ENCODE measurements around the gene CEP104. TPM values are rescaled to one million over a fixed set of nuclear protein-coding genes. Genes with fewer than 3 reads are reported as not detected.

The CEP104 gene
- polyA plus RNA-seq, 1 donor (not counting 4 experiments of a cell fraction or from before 2014, with no cell fraction given), result 35.7 TPM

GRCh38 chr1:3819771-3820200, 37.2 kb downstream of the CEP104 start:
- H3K9me1 ChIP-seq (ENCODE audit: control insufficient read depth, extremely low read depth, insufficient read depth, low read length), result no peaks in the 10 kb centered on the region
- no peak overlapping the region for H2AFZ ChIP-seq (ENCODE audit: control insufficient read depth, low read length)
- no peak for TF ChIP-seq EZH2 (IDR thresholded peaks at IDR 0.05; ENCODE audit: low read length)
- TF ChIP-seq, protein P1, sequence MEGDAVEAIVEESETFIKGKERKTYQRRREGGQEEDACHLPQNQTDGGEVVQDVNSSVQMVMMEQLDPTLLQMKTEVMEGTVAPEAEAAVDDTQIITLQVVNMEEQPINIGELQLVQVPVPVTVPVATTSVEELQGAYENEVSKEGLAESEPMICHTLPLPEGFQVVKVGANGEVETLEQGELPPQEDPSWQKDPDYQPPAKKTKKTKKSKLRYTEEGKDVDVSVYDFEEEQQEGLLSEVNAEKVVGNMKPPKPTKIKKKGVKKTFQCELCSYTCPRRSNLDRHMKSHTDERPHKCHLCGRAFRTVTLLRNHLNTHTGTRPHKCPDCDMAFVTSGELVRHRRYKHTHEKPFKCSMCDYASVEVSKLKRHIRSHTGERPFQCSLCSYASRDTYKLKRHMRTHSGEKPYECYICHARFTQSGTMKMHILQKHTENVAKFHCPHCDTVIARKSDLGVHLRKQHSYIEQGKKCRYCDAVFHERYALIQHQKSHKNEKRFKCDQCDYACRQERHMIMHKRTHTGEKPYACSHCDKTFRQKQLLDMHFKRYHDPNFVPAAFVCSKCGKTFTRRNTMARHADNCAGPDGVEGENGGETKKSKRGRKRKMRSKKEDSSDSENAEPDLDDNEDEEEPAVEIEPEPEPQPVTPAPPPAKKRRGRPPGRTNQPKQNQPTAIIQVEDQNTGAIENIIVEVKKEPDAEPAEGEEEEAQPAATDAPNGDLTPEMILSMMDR (optimal IDR thresholded peaks at IDR 0.05 in 1 of 3, IDR thresholded peaks at IDR 0.05 in 1 of 3, conservative IDR thresholded peaks at IDR 0.05 in 1 of 3; ENCODE audit: extremely low read depth in 1 of 3, insufficient read depth in 2 of 3, low read length in 3 of 3), result no peak
- no peak overlapping the region for H3K9ac ChIP-seq (ENCODE audit: control insufficient read depth, extremely low read depth, insufficient read depth, low read length)
- H3K36me3 ChIP-seq (ENCODE audit: control insufficient read depth in 2 of 2, extremely low read depth in 1 of 2, insufficient read depth in 2 of 2, low read length in 2 of 2), result peaks cover 15 to 25% of the 10 kb centered on the region in 2 experiments
- DNase-seq (ENCODE audit: low read depth, low spot score), result no peak
- H3K9me3 ChIP-seq (ENCODE audit: control insufficient read depth, low read depth, low read length), result no peaks in the 10 kb centered on the region
- H4K20me1 ChIP-seq (ENCODE audit: control insufficient read depth, extremely low read depth, insufficient read depth, low read length), result no peaks in the 10 kb centered on the region
- H3K4me1 ChIP-seq (ENCODE audit: control insufficient read depth, extremely low read depth, insufficient read depth, low read length), result peaks cover 12% of the 10 kb centered on the region
- no peaks in the 10 kb centered on the region for H3K27me3 ChIP-seq (ENCODE audit: control insufficient read depth, extremely low read depth, insufficient read depth, low read length)
- H3K79me2 ChIP-seq (ENCODE audit: control insufficient read depth, insufficient read depth, low read length), result no peaks in the 10 kb centered on the region
- H3K4me3 ChIP-seq (ENCODE audit: control insufficient read depth in 2 of 3, extremely low read depth in 1 of 3, insufficient read depth in 2 of 3, low read depth in 1 of 3, low read length in 3 of 3), result no peak overlapping the region
- dilution Hi-C loops (cut with MboI; ENCODE audit: extremely low pct_ligation_motif_present, low sequenced_read_pairs), result no loop called here
- no peak overlapping the region for H3K27ac ChIP-seq (ENCODE audit: control insufficient read depth, insufficient read depth, low read length)
- peak overlapping the region; percentile 20 for H3K4me2 ChIP-seq (ENCODE audit: control insufficient read depth, extremely low read depth, insufficient read depth, low read depth, low read length)
- no peak for FAIRE-seq

GRCh38 chr1:3817821-3818597, 39.0 kb downstream of the CEP104 start:
- H3K79me2 ChIP-seq (ENCODE audit: control insufficient read depth, insufficient read depth, low read length), result no peaks in the 10 kb centered on the region
- no peak overlapping the region for H3K9ac ChIP-seq (ENCODE audit: control insufficient read depth, extremely low read depth, insufficient read depth, low read length)
- H3K4me1 ChIP-seq (ENCODE audit: control insufficient read depth, extremely low read depth, insufficient read depth, low read length), result peaks cover 12% of the 10 kb centered on the region
- no peak overlapping the region for H3K27ac ChIP-seq (ENCODE audit: control insufficient read depth, insufficient read depth, low read length)
- H3K36me3 ChIP-seq (ENCODE audit: control insufficient read depth in 2 of 2, extremely low read depth in 1 of 2, insufficient read depth in 2 of 2, low read length in 2 of 2), result peaks cover 10 to 19% of the 10 kb centered on the region in 2 experiments
- no peak for DNase-seq (ENCODE audit: low read depth, low spot score)
- no peak overlapping the region for H2AFZ ChIP-seq (ENCODE audit: control insufficient read depth, low read length)
- no peak for TF ChIP-seq EZH2 (IDR thresholded peaks at IDR 0.05; ENCODE audit: low read length)
- TF ChIP-seq, protein P1 (optimal IDR thresholded peaks at IDR 0.05 in 1 of 3, IDR thresholded peaks at IDR 0.05 in 1 of 3, conservative IDR thresholded peaks at IDR 0.05 in 1 of 3; ENCODE audit: extremely low read depth in 1 of 3, insufficient read depth in 2 of 3, low read length in 3 of 3), result no peak
- H3K9me1 ChIP-seq (ENCODE audit: control insufficient read depth, extremely low read depth, insufficient read depth, low read length), result no peaks in the 10 kb centered on the region
- FAIRE-seq, result no peak
- H3K4me3 ChIP-seq (ENCODE audit: control insufficient read depth in 2 of 3, extremely low read depth in 1 of 3, insufficient read depth in 2 of 3, low read depth in 1 of 3, low read length in 3 of 3), result no peak overlapping the region
- dilution Hi-C loops (cut with MboI; ENCODE audit: extremely low pct_ligation_motif_present, low sequenced_read_pairs), result no loop called here
- no peaks in the 10 kb centered on the region for H4K20me1 ChIP-seq (ENCODE audit: control insufficient read depth, extremely low read depth, insufficient read depth, low read length)
- H3K9me3 ChIP-seq (ENCODE audit: control insufficient read depth, low read depth, low read length), result no peaks in the 10 kb centered on the region
- no peaks in the 10 kb centered on the region for H3K27me3 ChIP-seq (ENCODE audit: control insufficient read depth, extremely low read depth, insufficient read depth, low read length)
- no peak overlapping the region for H3K4me2 ChIP-seq (ENCODE audit: control insufficient read depth, extremely low read depth, insufficient read depth, low read depth, low read length)

All from keratinocyte (primary cell).